ENCODE measurements around the gene LIMCH1.
"Not testable (repeated sequence)": the region's sequence is repeated elsewhere in the genome, so short reads cannot be mapped to it uniquely, and the experiment has no call there.

Gene LIMCH1

GRCh38 chr4:41611124-41611838, 73.3 kb downstream of the LIMCH1 start:
- DNase-seq (ENCODE audit: low spot score): no peak

- DNase-seq (ENCODE audit: low spot score): no peak
Measured at GRCh38 chr4:41611881-41612871, 74.2 kb downstream of the LIMCH1 start.

DNA sequence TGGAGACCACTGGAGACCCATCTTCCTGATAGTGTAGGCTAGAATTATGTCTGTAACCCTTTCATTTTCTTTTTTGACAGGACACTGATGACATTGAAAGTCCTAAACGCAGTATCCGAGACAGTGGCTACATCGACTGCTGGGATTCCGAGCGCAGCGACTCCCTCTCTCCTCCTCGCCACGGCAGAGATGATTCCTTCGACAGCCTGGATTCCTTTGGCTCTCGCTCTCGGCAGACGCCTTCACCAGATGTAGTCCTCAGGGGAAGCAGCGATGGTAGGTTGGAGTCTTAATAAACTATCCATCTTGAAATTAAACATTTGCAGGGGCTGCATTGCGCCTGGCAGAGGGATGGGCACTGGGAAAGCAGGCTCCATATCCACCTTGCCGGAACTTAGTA, 75.4 kb downstream of the LIMCH1 start:
- DNase-seq (ENCODE audit: low spot score): no peak

DNA sequence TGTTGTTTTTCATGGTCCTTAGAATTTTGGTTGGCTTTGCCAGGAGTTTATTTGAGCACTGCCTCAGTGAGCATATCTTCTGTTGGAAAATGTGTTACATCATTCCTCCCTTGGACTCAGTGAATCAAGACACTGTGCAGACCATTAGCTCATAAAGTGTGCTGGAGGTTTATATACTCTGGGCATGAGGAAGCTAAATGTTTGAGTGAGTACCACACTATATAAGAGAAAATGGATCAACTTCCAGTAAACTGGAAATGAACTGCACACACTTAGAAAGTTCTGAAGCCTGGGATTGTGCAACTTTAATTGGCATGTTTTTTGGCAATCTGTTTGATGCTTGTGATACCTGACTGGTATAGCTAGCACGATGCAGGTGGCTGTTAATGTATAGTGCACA, 75.9 kb downstream of the LIMCH1 start:
- no peak for DNase-seq (ENCODE audit: low spot score)

GRCh38 chr4:41614519-41614918, 76.6 kb downstream of the LIMCH1 start:
- no peak for DNase-seq (ENCODE audit: low spot score)

GRCh38 chr4:41619161-41619560, 81.2 kb downstream of the LIMCH1 start:
- no peak for DNase-seq (ENCODE audit: low spot score)

- DNase-seq (ENCODE audit: low spot score): no peak
Measured at GRCh38 chr4:41620594-41621256, 82.8 kb downstream of the LIMCH1 start.

DNA sequence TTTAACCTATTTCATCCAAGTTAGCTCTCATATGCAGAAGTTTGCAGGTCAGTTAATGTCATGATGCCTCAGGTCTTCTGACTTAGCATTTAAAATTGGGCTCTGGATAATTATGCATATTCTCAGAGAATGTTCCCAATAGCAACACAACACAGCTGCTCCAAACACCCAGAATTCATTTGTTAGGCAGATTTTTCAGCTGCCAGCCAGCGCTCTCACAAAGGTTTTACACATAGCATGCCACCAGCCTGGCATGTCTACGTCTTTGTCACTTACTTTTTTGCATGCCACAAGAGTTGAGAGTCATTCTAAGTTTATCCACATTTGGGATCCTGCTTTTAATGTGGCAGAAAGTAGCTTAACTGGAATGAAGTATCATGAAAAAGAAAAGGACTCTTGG, 84.8 kb downstream of the LIMCH1 start:
- DNase-seq (ENCODE audit: low spot score): no peak

DNA sequence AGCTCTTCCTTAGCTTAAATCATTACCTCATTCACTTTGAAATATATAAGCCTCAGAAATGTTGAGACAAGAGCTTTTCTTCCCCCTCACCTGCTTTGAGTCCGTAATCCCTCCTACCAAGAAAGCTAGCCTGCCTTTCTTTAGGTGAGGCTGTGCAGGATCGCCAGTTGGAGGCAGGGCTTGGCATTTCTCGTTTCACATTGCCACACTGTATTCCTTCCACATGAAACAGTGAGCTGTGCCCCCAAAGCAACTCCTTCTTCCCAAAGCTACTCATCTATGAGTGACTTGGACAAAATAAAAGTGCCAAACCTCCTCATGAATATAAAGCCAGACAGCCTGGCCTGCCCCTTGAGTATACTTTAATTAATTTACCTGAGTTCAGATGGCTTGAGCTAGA, 86.8 kb downstream of the LIMCH1 start:
- no peak for DNase-seq (ENCODE audit: low spot score)

GRCh38 chr4:41625531-41625930, 87.6 kb downstream of the LIMCH1 start:
- DNase-seq (ENCODE audit: low spot score): no peak

- no peak for DNase-seq (ENCODE audit: low spot score)
Measured at GRCh38 chr4:41628936-41629335, 91.0 kb downstream of the LIMCH1 start.

GRCh38 chr4:41631523-41631922, 93.6 kb downstream of the LIMCH1 start:
- DNase-seq (ENCODE audit: low spot score): no peak

DNA sequence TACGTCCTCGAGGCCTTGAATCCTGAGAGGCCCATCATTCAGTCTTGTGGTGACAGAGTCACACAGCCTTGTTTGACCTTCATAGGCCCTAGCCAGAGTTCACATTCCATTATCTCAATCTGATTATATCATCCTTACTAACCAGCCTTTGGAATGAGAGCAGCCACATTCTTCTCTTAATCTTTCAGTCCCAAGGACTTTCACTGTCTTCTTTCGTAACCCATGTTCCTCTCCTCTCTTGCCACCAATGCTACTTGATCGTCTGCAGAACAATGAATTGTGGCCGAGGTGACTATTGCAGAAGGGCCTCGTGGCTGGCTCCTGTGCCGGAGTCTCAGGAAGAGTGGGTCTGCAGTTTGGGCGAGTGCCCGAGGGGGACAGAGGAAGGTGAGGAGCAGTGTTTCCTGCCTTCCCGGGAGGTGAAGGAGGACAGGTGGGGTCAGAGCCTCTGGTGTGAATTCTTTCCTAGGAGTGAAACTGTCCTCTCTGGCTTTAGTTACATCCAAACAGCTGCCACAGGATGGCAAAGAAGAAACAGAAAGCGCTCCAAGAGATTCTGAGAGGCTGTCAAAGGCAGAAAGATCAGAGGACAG, 94.6 kb downstream of the LIMCH1 start:
- DNase-seq (ENCODE audit: low spot score): no peak

DNA sequence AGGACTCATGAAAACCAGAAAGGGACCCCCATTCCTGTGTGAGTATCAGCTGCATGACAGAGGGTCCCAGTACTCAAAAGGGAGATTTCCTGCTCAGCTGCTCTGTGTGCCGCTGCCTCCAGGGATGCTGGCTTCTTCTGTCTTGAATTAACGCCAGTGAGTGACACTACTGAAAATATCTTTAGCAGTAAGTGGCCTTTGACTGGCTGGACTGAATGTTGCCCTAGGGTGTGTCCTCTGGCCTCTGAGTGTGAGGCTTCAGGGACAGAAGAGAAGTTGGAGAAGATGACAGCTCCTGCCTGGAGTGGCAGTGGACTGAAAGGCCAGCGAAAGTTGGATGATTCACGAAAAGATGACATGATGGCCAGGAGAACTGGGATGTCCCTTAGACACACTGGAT, 95.4 kb downstream of the LIMCH1 start:
- no peak for DNase-seq (ENCODE audit: low spot score)

- no peak for DNase-seq (ENCODE audit: low spot score)
Measured at GRCh38 chr4:41635441-41635840, 97.5 kb downstream of the LIMCH1 start.

DNA sequence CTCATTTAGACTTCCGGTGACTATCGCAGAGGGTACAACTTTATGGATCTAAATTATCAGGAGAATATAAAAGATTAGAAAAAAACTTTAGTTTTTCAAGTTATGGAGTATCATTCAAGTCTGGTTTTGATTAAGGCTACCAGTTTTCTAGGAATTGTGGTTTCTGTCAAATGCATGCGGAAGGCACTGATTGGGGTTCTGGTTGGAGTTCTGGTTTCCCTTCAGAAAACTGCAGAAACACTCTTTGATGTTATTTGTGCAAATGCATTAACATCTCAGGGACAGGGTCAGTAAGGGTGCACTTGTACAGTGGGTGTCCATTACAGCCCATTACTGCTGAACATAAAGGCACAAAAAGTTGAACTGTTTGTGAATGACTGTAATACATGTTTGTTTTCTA, 100.2 kb downstream of the LIMCH1 start:
- DNase-seq (ENCODE audit: low spot score): no peak

DNA sequence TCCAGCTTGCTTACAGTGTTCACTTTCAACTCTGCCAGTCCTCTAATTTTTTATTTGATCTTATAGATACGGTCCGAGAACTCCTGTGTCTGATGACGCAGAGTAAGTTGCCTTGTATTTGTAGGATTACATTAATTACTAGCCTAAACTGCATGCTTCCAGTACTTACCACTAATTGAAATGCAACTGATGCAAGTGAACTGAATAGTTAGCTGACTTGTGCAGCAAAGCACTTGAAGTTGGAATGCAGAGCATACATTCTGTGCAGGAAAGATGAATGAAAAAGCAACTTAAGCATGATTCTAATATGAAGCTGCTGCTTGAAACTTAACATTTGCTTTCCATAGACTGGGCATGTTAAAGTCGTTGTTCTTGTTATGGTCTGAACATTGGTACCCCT, 100.9 kb downstream of the LIMCH1 start:
- DNase-seq (ENCODE audit: low spot score): no peak

DNA sequence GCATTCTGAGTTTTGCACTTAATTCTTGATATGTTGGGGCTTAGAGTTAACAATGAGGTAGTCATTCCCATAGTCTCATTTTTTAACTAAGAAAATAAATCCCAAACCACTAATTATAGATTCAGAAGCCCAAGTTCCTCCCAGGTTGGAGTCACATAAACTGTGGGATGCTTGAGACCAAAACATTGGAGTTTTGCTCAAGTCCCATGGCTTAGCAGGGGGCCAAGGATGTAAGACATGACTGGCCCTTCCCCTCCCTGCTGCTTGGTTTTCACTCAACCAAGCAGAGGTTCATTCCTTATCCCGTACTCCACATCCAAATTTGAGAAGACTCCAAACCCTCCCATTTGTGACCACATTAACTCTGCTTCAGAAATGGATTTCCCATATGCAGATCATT, 101.3 kb downstream of the LIMCH1 start:
- DNase-seq (ENCODE audit: low spot score): no peak

GRCh38 chr4:41640906-41641305, 102.9 kb downstream of the LIMCH1 start:
- no peak for DNase-seq (ENCODE audit: low spot score)

DNA sequence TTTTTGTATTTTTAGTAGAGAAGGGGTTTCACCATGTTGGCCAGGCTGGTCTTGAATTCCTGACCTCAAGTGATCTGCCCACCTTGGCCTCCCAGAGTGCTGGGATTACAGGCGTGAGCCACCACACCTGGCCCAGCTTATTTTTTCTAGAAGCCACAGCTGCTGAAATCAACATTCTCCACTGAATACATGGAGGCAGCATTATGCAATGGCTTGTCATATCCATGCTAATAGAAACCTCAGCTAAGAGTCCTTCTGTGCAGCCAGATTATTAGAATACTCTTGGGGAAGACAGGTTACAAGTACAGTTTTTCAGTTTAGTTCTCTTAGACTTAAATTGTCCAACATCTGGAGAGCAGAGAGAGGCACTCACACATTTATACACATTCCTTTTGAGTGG, 104.8 kb downstream of the LIMCH1 start:
- not testable (repeated sequence) for DNase-seq (ENCODE audit: low spot score)

DNA sequence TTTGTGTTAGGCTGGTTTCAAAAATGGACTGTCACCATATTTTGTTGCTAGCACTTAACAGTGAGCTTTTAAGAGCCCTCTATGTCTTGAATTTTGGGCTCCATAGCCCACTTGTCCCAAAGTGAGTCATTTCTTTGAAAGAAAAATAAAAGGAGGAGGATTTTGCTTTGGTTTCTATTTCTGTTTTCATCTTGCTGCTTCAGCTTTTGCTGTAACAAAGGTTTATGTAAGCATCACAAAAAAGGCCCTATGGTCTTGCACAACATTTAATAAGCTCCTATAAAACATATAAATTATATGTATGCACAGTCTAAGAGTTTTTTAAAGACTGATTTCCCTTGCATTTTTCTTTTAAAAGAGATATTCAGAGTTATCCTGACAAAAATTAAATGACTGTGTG, 105.4 kb downstream of the LIMCH1 start:
- DNase-seq (ENCODE audit: low spot score): no peak

DNA sequence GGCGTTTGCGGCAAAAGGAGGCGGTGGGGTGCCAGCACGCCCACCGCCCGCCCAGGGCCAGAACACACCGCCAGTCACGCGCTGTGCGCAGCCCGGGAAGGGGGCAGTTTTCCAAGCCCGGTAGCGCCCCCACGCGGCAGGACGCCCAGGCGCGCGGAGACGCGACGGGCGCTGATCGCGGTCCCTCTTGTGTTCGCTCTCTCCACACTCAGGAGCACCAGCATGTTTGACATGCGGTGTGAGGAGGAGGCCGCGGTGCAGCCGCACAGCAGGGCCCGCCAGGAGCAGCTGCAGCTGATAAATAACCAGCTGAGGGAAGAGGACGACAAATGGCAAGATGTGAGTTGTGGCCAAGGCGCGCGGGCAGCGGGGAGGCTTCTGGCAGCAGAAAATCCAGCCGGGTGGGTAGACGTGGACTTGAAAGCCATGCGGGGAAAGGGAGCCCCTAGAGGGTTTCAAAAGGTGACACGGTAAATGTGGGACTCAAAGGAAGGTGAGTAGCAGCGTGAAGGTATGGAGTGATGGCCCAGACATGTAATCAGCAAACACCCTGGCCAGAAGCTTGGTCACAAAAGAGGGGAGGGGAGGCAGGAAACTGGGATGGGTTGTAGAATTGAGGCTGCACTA, 106.4 kb downstream of the LIMCH1 start:
- DNase-seq (ENCODE audit: low spot score): peak; percentile 15

Measured in activated CD4-positive, alpha-beta T cell treated with anti-CD3 and anti-CD28 coated beads, Interleukin-2, Interleukin-4, amounts not matched to agents 100 ng/mL and 50 ng/mL, durations not matched to agents 16 hours and 8 hours (primary cell).